Left kidney (tissue), 2 donors: ENCODE data around the gene ACVR1. TPM values are rescaled to one million over a fixed set of nuclear protein-coding genes. Genes with fewer than 3 reads are reported as not detected.

Source experiments
- DNase-seq: peaks from one replicate; pipeline ENCODE4 v3.0.0-alpha.2; 2013
- polyA plus RNA-seq: library from polyadenylated mRNA; unstranded; fragments of 120-200 nt; gene quantifications from one replicate; pipeline ENCODE4 v1.2.1, GENCODE V29; 2013; ENCODE audit not compliant: insufficient read length

The ACVR1 gene
- polyA plus RNA-seq, 1 donor: 27.6 TPM

DNA sequence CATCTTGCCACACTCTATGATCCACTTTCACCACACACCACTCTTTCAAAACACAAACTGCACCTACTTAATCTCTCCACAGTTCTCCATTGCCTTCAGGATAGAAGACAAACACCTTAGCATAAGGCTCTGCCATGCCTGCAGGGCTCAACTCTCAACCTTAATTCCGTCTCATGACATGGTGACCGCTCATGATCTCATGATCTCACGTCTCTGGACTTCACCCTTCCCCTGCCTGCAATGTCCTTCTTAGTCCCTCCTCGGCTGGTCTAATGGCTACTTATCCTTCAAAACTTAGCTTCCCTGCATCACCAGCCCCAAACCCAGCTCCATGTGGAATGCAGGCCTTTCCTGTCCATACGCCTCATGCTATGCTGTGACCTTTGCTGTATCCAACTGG, 85.3 kb downstream of the ACVR1 start:
- no peak for DNase-seq

DNA sequence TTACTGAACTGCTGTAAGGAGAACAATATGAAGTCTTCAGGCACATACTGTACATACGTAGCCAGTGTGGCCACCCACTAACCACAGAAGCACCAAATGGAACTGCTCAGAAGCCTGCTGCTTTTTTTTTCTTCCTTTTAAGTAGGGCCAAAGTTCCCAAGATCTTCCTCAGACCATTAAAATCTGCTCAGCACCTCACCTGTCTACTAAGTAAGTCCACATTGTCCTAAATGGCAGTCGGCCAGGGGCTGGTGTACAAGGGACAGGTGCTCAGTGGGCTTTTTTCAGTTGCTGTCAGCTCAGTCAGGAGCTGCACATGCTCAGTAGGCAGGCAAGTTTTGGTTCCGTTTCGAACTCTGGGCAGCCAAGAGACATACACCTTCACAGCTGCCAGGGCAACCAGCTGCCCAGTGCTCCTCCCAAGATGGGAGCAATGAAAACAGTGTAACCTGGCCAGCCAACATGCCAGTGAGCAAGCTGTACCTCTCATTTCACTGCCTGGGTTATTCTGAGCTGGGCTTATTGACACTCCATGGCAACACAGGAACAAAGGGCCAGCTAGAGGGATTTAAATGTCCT, 86.1 kb downstream of the ACVR1 start:
- DNase-seq: no peak

DNA sequence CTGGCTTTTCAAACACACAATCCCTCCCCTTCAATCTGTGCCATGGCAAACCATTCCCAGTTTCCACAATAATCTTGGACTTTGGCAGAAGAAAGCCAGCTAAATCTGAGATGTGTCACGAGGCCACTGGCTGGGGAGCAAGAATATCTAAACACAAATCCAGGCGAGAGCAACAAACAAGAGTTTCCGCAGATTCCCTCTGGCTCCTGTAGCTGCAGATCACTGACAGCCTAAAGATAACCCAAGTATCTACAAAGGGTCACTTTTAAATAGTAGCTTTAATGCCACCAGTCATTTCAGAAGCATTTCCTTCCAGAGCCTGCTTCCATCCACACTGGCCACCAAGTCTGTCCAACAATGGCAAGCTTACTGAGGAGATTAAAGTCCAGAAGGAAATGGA, 86.9 kb downstream of the ACVR1 start:
- no peak for DNase-seq

DNA sequence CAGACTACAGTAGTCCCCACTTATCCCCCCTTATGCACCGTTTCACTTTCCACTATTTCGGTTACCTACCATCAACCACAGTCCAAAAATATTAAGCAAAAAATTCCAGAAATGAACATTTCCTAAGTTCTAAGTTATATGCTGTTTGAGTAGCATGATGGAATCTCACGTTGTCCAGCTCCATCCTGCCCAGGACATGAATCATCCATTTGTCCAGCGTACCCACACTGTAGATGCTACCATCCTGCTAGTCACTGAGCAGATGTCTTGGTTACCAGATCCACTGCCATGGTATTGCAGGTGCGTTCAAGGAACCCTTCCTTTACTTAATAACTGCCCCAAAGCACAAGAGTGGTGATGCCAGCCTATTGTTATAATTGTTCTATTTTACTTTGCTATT, 87.9 kb downstream of the ACVR1 start:
- no peak for DNase-seq

DNA sequence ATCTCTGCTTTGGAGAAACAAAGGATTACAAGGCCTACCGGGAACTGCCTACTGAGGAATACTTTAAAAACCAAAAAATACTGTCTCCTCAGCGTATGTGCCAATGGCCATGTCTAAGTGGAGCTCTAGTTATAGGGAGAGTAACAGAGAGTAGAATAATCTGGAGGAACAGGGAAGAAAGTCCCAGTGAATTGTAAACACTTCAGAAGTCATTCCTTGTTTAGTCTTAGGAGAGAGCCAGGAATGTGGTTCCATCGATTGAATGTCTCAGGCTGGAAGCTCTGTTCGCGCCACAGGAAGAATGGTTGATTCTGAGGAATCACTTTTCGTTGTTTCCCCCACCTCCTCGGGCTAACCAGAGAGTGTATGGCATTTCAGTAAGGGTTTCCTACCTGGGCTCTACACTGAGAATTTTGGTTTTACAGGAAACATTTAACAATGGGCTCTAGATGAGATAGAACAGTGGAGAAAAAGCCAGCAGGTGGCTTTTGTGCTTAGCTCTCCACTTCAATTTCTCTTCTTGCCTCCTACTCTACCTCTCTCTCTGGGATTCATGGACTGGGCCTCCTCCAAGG, 88.7 kb downstream of the ACVR1 start:
- DNase-seq: no peak

DNA sequence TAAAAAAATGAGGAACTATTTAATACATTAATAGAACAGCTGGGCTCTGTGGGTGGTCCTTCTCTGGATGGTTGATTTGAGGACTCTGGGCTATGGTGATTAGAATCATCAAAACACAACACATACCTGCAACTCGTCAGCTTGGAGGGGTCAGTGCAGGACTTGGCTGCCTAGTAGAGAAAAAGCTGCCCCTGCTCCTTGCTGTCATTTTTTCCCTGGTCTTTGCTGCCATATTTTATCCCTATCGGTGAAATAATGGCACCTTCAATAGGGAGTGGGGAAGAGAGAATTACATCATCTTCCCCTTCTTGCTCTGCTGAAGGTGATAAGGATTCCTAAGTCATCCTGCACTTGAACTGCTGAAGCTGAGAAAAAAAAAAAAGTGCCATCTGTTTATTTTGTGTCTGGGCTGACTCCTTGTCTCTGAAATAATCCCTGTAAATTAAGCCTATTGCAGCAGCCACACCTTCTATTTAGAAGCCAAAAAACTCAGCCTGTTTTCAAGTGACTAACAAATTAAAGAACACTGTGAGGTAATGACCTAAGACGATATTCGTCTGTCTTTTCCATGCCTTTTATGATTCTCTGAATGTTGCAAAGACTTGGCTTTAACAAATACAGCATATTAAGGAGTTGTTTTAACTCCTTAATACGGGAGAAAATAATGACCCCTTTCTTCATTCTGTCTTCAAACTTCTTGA, 89.3 kb downstream of the ACVR1 start:
- no peak for DNase-seq

DNA sequence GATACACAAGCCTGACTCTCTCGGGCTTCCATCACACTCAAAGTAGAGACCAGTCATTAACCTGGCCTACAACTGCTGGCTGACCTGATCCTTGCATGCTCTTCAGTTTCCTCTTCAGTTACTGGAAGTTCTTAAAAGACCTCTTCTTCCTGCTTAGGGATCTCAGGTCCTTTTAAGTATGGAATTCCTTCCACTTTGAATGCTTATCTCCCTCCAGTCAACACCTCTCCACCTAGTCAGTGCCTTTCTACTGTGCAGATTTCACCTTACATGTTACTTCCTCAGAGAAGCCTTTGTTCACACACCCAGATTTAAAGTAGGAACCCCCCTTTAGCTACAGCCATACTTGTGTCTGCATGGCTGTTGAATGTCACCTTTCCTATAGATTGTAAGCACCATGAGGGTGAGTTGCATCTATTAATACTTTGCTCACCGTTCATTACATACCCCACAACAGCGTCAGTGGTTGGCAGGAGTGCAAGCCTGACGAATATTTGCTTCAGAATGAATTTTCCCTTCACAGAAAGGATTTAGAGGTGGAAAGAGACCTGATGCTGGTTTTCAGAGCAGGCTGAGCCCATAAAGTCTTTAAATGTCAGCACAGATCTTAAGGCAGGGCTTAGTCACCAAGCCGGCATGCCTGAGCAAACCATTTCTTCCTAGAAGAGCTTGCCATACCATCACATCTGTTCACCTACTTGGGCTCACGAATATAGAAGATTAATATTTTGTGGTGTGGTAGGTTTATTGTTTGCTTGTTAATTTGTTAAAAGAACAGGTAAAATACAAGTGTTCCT, 90.1 kb downstream of the ACVR1 start:
- no peak for DNase-seq

DNA sequence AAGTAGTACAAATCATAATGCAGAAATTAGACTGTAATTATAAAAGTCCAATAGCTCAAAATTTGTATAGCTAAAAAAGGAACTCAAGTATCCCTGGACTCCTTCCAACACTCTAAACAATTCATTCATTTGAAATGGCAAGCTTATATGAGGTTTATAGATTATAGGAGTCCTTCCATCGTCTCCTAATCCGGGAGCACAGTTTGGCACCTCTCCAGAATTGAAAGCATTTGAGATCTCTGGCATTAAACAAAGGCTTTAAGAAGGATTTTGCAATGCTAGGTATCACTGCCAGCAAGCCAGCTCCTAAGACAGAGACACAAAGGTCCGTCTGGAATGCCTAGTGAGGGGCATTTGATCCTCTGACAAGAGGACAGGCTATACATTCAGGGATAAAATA, 90.9 kb downstream of the ACVR1 start:
- DNase-seq: no peak

DNA sequence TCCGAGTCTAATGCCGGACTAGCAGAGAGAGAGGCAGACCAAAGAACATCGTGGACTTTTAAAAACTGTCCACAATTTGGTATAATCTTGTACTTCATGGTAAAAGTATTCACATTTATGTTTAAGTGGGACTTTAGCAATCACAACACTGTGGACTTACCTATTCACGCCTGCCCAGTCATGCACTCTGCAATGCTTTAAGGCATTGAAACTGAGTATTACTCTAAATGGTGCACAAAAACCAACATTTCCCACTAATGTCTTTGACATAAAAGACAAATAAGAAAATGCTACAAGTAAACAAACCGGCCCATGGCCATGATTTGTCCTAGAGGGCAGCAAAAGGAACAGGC, 91.3 kb downstream of the ACVR1 start:
- no peak for DNase-seq

DNA sequence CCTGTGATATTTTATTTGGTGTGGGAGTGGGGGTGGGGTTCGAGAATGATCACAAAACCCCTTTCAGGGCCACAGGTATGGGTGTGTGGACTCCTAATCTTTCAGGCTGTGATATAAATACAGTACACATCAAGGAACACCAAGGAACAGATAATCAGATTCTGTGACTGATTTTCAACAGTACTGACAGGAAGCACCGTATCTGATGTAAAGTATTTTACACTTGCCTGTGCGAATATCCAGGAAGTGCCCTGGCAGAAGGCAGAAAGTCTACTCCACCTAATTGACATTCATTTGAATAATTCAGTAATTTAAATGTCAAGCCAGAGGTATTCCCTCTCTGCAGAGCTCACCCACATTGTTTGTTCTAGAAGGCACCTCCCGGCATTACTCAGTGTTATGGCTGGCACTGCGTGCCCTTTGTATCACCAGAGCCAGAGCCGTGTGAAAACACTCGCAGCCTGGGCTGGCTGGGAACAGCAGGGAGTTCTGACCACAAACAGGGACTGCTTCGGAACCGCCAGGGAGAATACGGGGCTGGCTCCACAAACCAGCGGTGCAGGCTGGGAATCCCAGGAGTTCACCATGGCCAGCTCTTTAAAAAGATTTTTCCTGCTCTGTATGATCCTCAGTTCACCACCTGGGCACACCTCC, 91.8 kb downstream of the ACVR1 start:
- DNase-seq: no peak

DNA sequence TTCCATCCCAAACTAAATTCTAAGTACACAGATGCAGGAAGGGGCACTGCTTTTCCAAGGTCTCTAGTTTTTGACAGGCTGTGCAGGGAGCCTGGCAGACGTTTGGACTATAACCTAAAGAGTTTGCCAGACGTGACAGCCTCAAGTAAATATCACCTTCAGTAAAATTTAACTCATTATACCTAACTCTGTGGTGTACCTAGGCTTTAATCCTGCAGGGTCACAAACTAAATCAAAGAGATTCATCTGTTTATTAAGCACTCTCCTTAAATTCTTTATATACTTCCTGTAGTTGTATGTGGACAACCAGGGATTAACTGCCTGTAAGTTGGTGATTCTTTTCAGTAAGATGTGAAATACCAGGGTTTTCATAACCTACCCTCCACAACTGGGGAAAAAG, 92.9 kb downstream of the ACVR1 start:
- no peak for DNase-seq

DNA sequence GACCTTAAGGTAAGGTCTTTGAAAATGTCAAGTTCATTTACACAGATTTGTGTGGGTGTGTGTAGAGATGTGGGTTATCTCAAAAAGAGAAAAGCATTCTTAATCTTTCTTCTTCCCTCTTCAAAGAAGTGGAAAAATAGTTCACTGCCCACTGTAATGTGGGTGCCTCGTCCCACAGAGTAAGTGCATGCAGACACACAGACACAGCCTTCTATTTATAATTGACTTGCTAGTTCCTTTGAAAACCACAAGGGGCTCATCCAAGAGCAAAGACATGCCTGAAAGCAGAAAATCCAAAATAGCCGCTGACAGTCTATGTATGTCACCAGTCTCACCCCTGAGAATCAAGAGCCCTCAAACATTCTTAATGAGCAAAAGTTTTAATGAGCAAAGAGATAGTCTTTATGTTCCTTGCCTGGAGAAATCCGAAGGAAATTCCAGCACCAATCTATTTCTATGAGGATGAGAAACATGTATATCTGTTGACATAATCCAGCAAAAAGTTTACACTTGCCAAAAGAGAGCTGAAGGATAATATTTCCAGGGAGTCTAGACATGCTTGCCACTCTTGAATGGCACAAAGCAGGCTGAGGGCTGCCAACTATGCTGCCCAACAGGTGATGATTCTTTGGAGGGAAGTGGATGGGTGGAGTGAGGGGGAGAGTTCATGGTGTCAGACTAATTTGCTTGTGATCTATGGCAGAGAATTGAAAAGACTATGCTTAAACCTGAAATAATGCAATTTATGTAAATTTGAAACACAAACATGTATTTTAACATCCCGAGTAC, 93.9 kb downstream of the ACVR1 start:
- no peak for DNase-seq

DNA sequence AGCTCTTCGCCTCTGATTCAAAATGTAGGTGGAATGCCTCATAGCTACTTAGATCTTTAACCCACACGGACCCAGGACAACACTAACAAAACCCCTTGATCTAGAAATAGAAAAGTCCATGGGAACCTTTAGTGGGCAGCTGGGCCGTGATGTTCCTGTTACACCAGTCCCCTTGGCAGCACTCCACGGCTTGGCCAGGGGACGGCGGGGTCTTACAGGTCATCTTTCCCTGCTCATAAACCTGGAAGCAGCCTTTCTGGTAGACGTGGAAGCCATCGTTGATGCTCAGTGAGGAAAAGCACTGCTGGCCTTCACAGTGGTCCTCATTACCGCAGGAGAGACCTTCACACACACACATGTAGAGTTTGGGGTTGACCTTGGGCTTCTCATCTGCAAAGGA, 95.9 kb downstream of the ACVR1 start:
- DNase-seq: no peak

DNA sequence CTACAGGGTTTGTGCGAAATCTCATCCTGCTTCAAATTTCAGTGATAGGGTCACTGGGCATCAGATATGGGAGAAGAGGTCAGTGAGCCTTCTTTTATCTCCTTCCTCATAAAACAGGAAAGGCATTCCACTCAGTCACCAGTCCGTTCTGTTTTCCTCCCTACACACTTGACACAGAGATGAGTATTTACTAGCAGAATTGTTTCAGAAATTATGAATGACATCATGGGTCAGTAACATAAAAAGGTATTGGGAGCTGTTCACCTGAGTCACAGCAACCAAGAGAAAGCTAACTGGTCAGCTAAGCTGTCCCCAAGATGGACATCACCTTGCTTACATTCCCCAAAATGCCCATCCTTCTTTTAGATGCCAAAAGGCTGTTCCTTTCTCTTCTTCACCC, 96.3 kb downstream of the ACVR1 start:
- DNase-seq: no peak

DNA sequence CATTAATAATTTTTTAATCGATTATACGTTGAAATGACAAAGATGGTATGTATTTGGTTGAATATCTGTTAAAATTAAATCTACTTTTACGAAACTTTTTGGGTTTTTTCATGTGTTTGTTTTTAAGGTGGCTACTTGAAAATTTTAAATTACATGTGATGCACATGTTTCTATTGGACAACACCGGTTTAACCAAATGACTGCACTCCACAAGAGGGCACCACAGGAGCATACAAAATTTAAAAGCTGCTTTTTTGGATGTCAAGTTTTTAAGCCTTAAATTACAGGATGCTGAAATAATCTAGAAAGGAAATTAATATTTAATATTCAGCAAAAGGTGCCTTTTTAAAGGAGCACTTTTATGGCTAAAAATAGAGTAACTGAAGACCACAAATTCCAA, 98.7 kb downstream of the ACVR1 start:
- peak; percentile 32 for DNase-seq

DNA sequence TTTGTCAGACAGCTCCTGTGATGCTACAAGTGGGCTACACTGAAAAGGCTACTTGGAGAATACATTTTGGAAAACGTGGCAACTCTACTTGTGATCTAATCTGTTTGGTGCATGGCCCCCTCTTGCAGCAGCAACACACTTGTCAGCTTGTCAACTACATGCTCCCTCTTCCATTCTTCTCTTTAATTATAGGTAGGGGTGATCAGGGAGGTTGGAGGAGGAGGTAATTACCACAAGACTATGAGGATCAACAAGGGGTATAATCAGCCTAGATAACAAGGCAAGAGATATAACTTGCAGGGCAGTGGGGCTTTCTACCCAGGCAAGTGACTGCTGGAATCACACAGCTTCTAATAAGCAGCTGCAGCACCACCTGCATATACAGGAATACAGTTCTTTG, 104.9 kb downstream of the ACVR1 start:
- no peak for DNase-seq

DNA sequence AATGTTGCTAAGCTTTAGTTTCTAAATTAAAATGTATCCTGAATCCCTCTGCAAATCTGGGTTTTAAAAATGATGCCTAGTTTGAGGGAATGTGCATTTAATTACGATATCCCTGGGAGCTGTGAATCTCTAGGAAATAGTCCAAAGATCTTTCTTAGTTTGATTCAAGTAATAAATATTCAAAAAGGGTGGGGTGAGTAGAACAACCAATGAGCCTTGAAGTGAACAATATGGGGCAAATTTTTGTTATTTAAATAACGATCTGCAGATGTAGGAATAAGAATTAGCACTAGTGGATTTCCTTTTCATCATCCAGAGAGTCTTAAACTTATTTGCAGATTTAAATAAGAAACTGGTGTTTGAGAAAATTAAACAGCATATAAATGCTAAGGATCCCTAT, 106.3 kb downstream of the ACVR1 start:
- DNase-seq: no peak

DNA sequence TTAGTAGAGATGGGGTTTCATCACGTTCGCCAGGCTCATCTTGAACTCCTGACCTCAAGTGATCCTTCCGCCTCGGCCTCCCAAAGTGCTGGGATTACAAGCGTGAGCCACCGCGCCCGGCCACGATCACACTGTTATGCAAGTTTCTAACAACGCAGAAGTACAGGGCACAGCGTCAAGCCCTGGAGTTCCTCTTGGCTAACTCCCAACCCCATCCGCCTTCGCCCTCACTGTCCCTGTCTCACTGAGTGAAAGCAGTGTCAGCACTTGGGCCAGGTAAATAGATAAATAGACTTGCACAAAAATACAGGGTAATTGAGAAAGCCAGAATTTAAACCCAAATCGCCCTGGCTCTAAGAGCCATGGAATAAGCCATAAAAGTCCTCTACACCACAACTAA, 111.7 kb downstream of the ACVR1 start:
- no peak for DNase-seq

DNA sequence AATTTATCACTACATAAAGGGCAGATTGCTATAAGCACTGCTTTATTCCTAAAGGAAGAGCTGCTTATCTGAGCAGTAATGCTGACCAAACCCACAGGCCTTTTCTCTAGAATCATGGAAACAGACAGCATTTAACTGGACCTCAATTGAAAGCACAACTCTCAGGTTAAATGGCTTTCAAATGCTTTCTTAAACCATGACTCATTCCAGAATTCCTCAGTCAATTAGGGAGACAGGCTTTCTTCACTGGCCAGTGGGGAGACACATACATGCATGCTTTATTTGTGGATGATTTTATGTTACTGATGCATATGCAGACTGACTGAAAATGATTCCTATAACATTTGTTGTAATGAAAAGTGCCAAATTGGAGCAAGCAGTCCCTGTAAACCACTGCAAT, 114.6 kb downstream of the ACVR1 start:
- no peak for DNase-seq

DNA sequence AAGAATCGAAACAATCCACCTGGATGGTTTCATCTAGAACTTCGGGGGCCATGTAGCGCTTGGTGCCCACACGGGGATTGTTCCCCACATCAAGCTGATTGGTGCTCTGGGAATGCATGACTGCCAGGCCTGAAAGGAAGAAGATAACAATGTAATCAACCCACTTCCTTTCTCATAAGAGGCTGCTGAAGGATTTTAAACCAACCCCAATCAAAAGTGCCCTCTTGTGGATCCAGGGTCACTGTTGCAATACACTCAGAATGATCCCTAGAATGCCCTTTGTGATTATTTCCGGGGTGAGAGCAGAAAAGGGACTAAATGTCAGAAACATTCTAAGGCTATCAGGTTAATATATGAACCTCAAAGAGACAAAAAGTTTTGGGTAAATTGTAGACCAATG, 115.2 kb downstream of the ACVR1 start:
- DNase-seq: no peak

DNA sequence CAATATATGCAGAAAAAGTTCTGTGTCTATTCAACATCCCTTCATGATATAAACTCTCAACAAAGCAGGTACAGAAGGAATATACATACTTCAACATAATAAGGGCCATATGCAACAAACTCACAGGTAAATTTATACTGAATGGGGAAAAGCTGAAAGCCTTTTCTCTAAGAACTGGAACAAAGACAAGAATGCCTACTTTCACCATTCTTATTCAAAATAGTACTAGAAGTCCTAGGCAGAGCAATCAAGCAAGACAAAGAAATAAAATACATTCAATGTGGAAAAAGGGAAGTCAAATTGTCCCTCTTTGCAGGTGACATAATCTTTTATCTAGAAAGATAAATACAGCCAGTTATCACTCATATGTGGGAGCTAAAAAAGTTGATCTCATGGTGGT, 116.3 kb downstream of the ACVR1 start:
- no peak for DNase-seq

DNA sequence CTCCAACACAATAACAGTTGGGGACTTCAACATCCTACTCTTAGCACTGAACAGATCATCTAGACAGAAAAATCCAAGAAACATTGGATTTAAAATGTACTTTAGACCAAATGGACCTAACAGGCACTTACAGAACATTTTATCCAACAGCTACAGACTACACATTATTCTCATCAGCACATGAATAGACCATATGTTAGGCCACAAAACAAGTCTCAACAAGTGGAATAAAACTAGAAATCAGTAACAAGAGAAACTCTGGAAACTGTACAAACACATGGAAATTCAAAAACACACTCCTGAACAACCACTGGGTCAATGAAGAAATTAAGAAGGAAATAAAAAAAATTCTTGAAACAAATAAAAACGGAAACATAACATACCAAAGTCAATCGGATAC, 117.5 kb downstream of the ACVR1 start:
- no peak for DNase-seq
